Astrocyte (in vitro differentiated cells and primary cell): ENCODE measurements around the gene TTBK2. TPM values are rescaled to one million over a fixed set of nuclear protein-coding genes. Genes with fewer than 3 reads are reported as not detected.

Experiments used
- DNase-seq: peaks from one replicate; pipeline ENCODE4 v3.0.0-alpha.2; 2010; ENCODE audit warnings: low read depth
- FAIRE-seq: peaks from 2 replicates; lab custom pipeline; 2011; peaks lifted over from hg19 to GRCh38; lab: Jason Lieb, UNC
- H2AFZ ChIP-seq: 2 replicates; pipeline ENCODE4 v1.6.0; 2012; ENCODE audit warnings: low read depth, low read length, inconsistent platforms
- H3K27ac ChIP-seq: 2 replicates; pipeline ENCODE4 v1.5.1; 2011; ENCODE audit warnings: low read depth, low read length, inconsistent platforms
- H3K27me3 ChIP-seq: 2 replicates; pipeline ENCODE4 v1.6.0; 2011; ENCODE audit warnings: low read length, inconsistent platforms; ENCODE audit not compliant: insufficient read depth
- H3K36me3 ChIP-seq: 2 replicates; pipeline ENCODE4 v1.5.1; 2011; ENCODE audit warnings: low read length, inconsistent platforms; ENCODE audit not compliant: insufficient read depth
- H3K4me1 ChIP-seq: 2 replicates; pipeline ENCODE4 v1.5.1; 2011; ENCODE audit warnings: low read length, inconsistent platforms; ENCODE audit not compliant: insufficient read depth
- H3K4me2 ChIP-seq: 2 replicates; pipeline ENCODE4 v1.6.0; 2012; ENCODE audit warnings: low read length, inconsistent platforms
- H3K4me3 ChIP-seq: 2 replicates; pipeline ENCODE4 v1.5.1; 2011; ENCODE audit warnings: low read depth, mild to moderate bottlenecking, low read length, inconsistent platforms; ENCODE audit not compliant: insufficient read depth
- H3K79me2 ChIP-seq: 2 replicates; pipeline ENCODE4 v1.6.0; 2012; ENCODE audit warnings: mild to moderate bottlenecking, low read length, inconsistent platforms; ENCODE audit not compliant: insufficient read depth
- H3K9ac ChIP-seq: 2 replicates; pipeline ENCODE4 v1.6.0; 2012; ENCODE audit warnings: mild to moderate bottlenecking, low read length, inconsistent platforms
- H3K9me3 ChIP-seq: 2 replicates; pipeline ENCODE4 v1.5.1; 2012; ENCODE audit warnings: low read depth, mild to moderate bottlenecking, low read length, inconsistent platforms; ENCODE audit not compliant: insufficient read depth
- H4K20me1 ChIP-seq: 2 replicates; pipeline ENCODE4 v1.6.0; 2012; ENCODE audit warnings: low read length, inconsistent platforms; ENCODE audit not compliant: insufficient read depth
- H3K27ac Mint-ChIP-seq: one replicate; pipeline ENCODE4 v1.8.0; 2021; ENCODE audit warnings: mild to moderate bottlenecking, mixed read lengths; ENCODE audit not compliant: unreplicated experiment
- H3K27me3 Mint-ChIP-seq: one replicate; pipeline ENCODE4 v1.8.0; 2021; ENCODE audit warnings: low read depth, mixed read lengths; ENCODE audit not compliant: unreplicated experiment
- H3K36me3 Mint-ChIP-seq: one replicate; pipeline ENCODE4 v1.8.0; 2021; ENCODE audit warnings: low read depth, mixed read lengths; ENCODE audit not compliant: unreplicated experiment
- H3K4me1 Mint-ChIP-seq: one replicate; pipeline ENCODE4 v1.8.0; 2021; ENCODE audit warnings: low read depth, mixed read lengths; ENCODE audit not compliant: unreplicated experiment
- H3K4me3 Mint-ChIP-seq: one replicate; pipeline ENCODE4 v1.8.0; 2021; ENCODE audit warnings: mild to moderate bottlenecking, moderate library complexity, mixed read lengths; ENCODE audit not compliant: unreplicated experiment
- H3K9me3 Mint-ChIP-seq: one replicate; pipeline ENCODE4 v1.8.0; 2021; ENCODE audit warnings: mild to moderate bottlenecking, mixed read lengths; ENCODE audit not compliant: unreplicated experiment
- CTCF ChIP-seq: IDR thresholded peaks from 2 replicates; pipeline ENCODE4 v1.5.1; 2011; ENCODE audit warnings: low read depth, mild to moderate bottlenecking, inconsistent platforms, low read length, moderate library complexity; ENCODE audit not compliant: insufficient read depth
- EZH2 ChIP-seq: IDR thresholded peaks from 2 replicates; pipeline ENCODE4 v1.6.1; 2012; ENCODE audit warnings: mild to moderate bottlenecking, low read length, inconsistent platforms; ENCODE audit not compliant: insufficient read depth
- total RNA-seq: library from RNA; stranded (reverse); gene quantifications from 2 replicates; pipeline ENCODE4 v1.2.1, GENCODE V29; 2021

The TTBK2 gene
- total RNA-seq, 1 donor from 2014 or later = 14.8 TPM

- TF ChIP-seq CTCF = no peak
- no peak for TF ChIP-seq EZH2
These were observed 208.8 kb downstream of the TTBK2 start for GRCh38 chr15:42711746-42712145.

DNA sequence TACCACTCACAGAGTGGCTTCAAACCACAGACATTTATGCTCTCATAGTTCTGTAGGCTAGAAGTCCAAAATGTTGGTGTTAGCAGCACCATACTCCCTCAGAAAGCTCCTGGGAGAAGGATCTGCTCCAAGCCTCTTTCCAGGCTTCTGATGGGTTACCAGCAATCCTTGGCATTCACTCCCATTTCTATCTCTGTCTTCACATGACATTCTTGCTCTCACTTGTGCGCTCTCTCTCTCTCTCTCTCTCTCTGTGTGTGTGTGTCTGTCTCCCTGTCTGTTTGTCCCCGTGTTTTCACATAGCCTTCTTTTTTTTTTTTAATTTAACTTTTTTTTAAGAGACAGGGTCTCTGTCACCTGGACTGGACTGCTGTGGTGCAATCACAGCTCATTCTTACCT is 209.9 kb downstream of the TTBK2 start:
- H3K36me3 ChIP-seq = no peaks in the 10 kb centered on the region
- no peak for TF ChIP-seq EZH2
- TF ChIP-seq CTCF = no peak
- H4K20me1 ChIP-seq = no peaks in the 10 kb centered on the region
- DNase-seq (no peak), FAIRE-seq (no peak)
- H3K9me3 ChIP-seq = no peaks in the 10 kb centered on the region
- no peak overlapping the region for H3K4me2 ChIP-seq
- H3K9me3 Mint-ChIP-seq = no peaks in the 10 kb centered on the region
- no peak overlapping the region for H2AFZ ChIP-seq
- H3K27me3 Mint-ChIP-seq = no peaks in the 10 kb centered on the region
- H3K4me3 ChIP-seq = no peak overlapping the region
- no peak overlapping the region for H3K27ac ChIP-seq
- no peaks in the 10 kb centered on the region for H3K4me1 ChIP-seq
- H3K36me3 Mint-ChIP-seq = no peaks in the 10 kb centered on the region
- H3K4me3 Mint-ChIP-seq = no peak overlapping the region
- H3K79me2 ChIP-seq = no peaks in the 10 kb centered on the region
- no peaks in the 10 kb centered on the region for H3K4me1 Mint-ChIP-seq
- no peak overlapping the region for H3K27ac Mint-ChIP-seq
- no peak overlapping the region for H3K9ac ChIP-seq
- H3K27me3 ChIP-seq = no peaks in the 10 kb centered on the region

More at GRCh38 chr15:42711746-42712145, 208.8 kb downstream of the TTBK2 start:
- DNase-seq (no peak), FAIRE-seq (no peak)
- H3K4me3 ChIP-seq = no peak overlapping the region
- H3K36me3 Mint-ChIP-seq = no peaks in the 10 kb centered on the region
- no peaks in the 10 kb centered on the region for H3K4me1 Mint-ChIP-seq
- H3K4me1 ChIP-seq = peaks cover 3% of the 10 kb centered on the region
- H3K27me3 Mint-ChIP-seq = no peaks in the 10 kb centered on the region
- no peaks in the 10 kb centered on the region for H3K79me2 ChIP-seq
- no peaks in the 10 kb centered on the region for H3K9me3 ChIP-seq
- H3K9me3 Mint-ChIP-seq = no peaks in the 10 kb centered on the region
- H3K9ac ChIP-seq = no peak overlapping the region
- no peak overlapping the region for H2AFZ ChIP-seq
- H3K4me3 Mint-ChIP-seq = no peak overlapping the region
- H3K4me2 ChIP-seq = no peak overlapping the region
- H3K27me3 ChIP-seq = no peaks in the 10 kb centered on the region
- peaks cover under 1% of the 10 kb centered on the region for H4K20me1 ChIP-seq
- no peak overlapping the region for H3K27ac Mint-ChIP-seq
- H3K36me3 ChIP-seq = no peaks in the 10 kb centered on the region
- H3K27ac ChIP-seq = no peak overlapping the region

GRCh38 chr15:42707873-42708544 is 212.6 kb downstream of the TTBK2 start:
- H3K4me1 ChIP-seq = no peaks in the 10 kb centered on the region
- H3K27me3 ChIP-seq = no peaks in the 10 kb centered on the region
- H3K9ac ChIP-seq = no peak overlapping the region
- H4K20me1 ChIP-seq = no peaks in the 10 kb centered on the region
- H2AFZ ChIP-seq = no peak overlapping the region
- H3K4me2 ChIP-seq = no peak overlapping the region
- H3K4me3 Mint-ChIP-seq = no peak overlapping the region
- no peak overlapping the region for H3K27ac Mint-ChIP-seq
- DNase-seq (no peak), FAIRE-seq (no peak)
- no peaks in the 10 kb centered on the region for H3K4me1 Mint-ChIP-seq
- H3K79me2 ChIP-seq = no peaks in the 10 kb centered on the region
- no peak overlapping the region for H3K27ac ChIP-seq
- H3K9me3 ChIP-seq = no peaks in the 10 kb centered on the region
- H3K36me3 Mint-ChIP-seq = no peaks in the 10 kb centered on the region
- no peak overlapping the region for H3K4me3 ChIP-seq
- no peaks in the 10 kb centered on the region for H3K27me3 Mint-ChIP-seq
- H3K9me3 Mint-ChIP-seq = no peaks in the 10 kb centered on the region
- TF ChIP-seq EZH2 (no peak), CTCF (no peak)
- no peaks in the 10 kb centered on the region for H3K36me3 ChIP-seq
